SKM-1 treated with dmso at 0.1 percent for 144 hours (cell line): ENCODE results near the gene MYO3B.

Source experiments
- DNase-seq: peaks from one replicate; lab custom pipeline; 2025; ENCODE audit not compliant: unreplicated experiment; lab: John Stamatoyannopoulos, UW

The MYO3B gene

GRCh38 chr2:170361090-170361936, 183.4 kb downstream of the MYO3B start:
- DNase-seq, result peak; percentile 46

- no peak for DNase-seq
Measured at GRCh38 chr2:170362313-170362870, 184.4 kb downstream of the MYO3B start.

GRCh38 chr2:170362871-170363631, 185.1 kb downstream of the MYO3B start:
- DNase-seq, result no peak

- no peak for DNase-seq
Measured at GRCh38 chr2:170365003-170365402, 187.1 kb downstream of the MYO3B start.

GRCh38 chr2:170365686-170366085, 187.7 kb downstream of the MYO3B start:
- no peak for DNase-seq

- DNase-seq, result no peak
Measured at GRCh38 chr2:170368370-170368769, 190.4 kb downstream of the MYO3B start.

- no peak for DNase-seq
Measured at GRCh38 chr2:170369228-170369627, 191.3 kb downstream of the MYO3B start.

GRCh38 chr2:170369894-170370293, 191.9 kb downstream of the MYO3B start:
- no peak for DNase-seq

GRCh38 chr2:170371231-170371998, 193.5 kb downstream of the MYO3B start:
- no peak for DNase-seq

GRCh38 chr2:170375192-170375591, 197.2 kb downstream of the MYO3B start:
- no peak for DNase-seq

- DNase-seq, result no peak
Measured at GRCh38 chr2:170377500-170378207, 199.7 kb downstream of the MYO3B start.

GRCh38 chr2:170380267-170380666, 202.3 kb downstream of the MYO3B start:
- DNase-seq, result no peak

GRCh38 chr2:170381678-170382077, 203.7 kb downstream of the MYO3B start:
- no peak for DNase-seq

GRCh38 chr2:170386554-170386953, 208.6 kb downstream of the MYO3B start:
- no peak for DNase-seq

GRCh38 chr2:170391018-170391417, 213.1 kb downstream of the MYO3B start:
- no peak for DNase-seq

- DNase-seq, result no peak
Measured at GRCh38 chr2:170391697-170392096, 213.8 kb downstream of the MYO3B start.

- DNase-seq, result no peak
Measured at GRCh38 chr2:170393861-170394498, 216.0 kb downstream of the MYO3B start.

- no peak for DNase-seq
Measured at GRCh38 chr2:170394641-170395387, 216.9 kb downstream of the MYO3B start.

GRCh38 chr2:170396799-170397459, 219.0 kb downstream of the MYO3B start:
- peak; percentile 64 for DNase-seq
